HepG2 (cell line): ENCODE data around the gene AAMP. TPM values are rescaled to one million over a fixed set of nuclear protein-coding genes. Genes with fewer than 3 reads are reported as not detected.

Source experiments
- ATAC-seq: fragments of 200-7000 bp; cut with Tn5 transposase; 3 replicates; pipeline ENCODE4 v1.9.1; 2020; ENCODE audit warnings: mild to moderate bottlenecking, moderate library complexity
- BruUV-seq: library from RNA; stranded (reverse); fragments of 400-500 nt; replicated peaks from 2 replicates; lab custom pipeline; 2021; lab: Mats Ljungman, UMichigan
- CTCF ChIA-PET: fragments of 300-600 bp; formaldehyde crosslinking; extraction: SDS; loops from one replicate; lab custom pipeline; 2021; ENCODE audit warnings: low total read pairs, inconsistent platforms, low intra/inter-chr PET ratio; lab: Yijun Ruan, JAX
- POLR2A ChIA-PET: fragments of 350-600 bp; sonication (Branson Sonifier 250); formaldehyde crosslinking; loops from one replicate; lab custom pipeline; 2020; ENCODE audit warnings: antibody characterized with exemption, inconsistent platforms; lab: Yijun Ruan, JAX
- DNase-seq: peaks from one replicate; pipeline ENCODE4 v3.0.0-alpha.2; 2015; ENCODE audit warnings: low spot score
- FAIRE-seq: peaks from 3 replicates; lab custom pipeline; 2011; peaks lifted over from hg19 to GRCh38; lab: Jason Lieb, UNC
- H2AFZ ChIP-seq: one replicate; pipeline ENCODE4 v1.6.1; 2011; ENCODE audit warnings: low read length, inconsistent platforms
- H3K27ac ChIP-seq: fragments of 300-600 bp; 3 replicates; pipeline ENCODE4 v1.8.0; 2011; ENCODE audit warnings: mixed run types, mild to moderate bottlenecking, mixed read lengths, low read length, inconsistent platforms; ENCODE audit not compliant: insufficient read depth; ENCODE audit errors: extremely low read length
- H3K27me3 ChIP-seq, 2 experiments: fragments of 200-600 bp in 1 of 2; 2 replicates in 1 of 2; 3 replicates in 1 of 2; pipeline versions ENCODE4 v1.6.0 to v1.8.0; 2011; ENCODE audit warnings: low read length in 2 of 2, mild to moderate bottlenecking in 2 of 2, moderate library complexity in 2 of 2, inconsistent platforms in 1 of 2; ENCODE audit not compliant: insufficient read depth in 2 of 2, control insufficient read depth in 1 of 2
- H3K36me3 ChIP-seq, 2 experiments: fragments of 200-600 bp in 1 of 2; replicated peaks in 1 of 2; 2 replicates in 1 of 2; 3 replicates in 1 of 2; pipeline versions ENCODE4 v1.5.1 to v1.8.0; 2011; ENCODE audit warnings: low read length in 2 of 2, inconsistent platforms in 1 of 2; ENCODE audit not compliant: insufficient read depth in 2 of 2, control insufficient read depth in 1 of 2
- H3K4me1 ChIP-seq: 2 replicates; pipeline ENCODE4 v1.5.1; 2012; ENCODE audit warnings: low read length, inconsistent platforms; ENCODE audit not compliant: insufficient read depth
- H3K4me2 ChIP-seq: 2 replicates; pipeline ENCODE4 v1.6.0; 2011; ENCODE audit warnings: low read depth, low read length, inconsistent platforms
- H3K4me3 ChIP-seq, 3 experiments: fragments of 200-600 bp in 1 of 3; sonication (generic), shearing (Covaris generic) in 1 of 3; replicated peaks in 1 of 3; 2 replicates each; pipeline ENCODE4 v1.5.1; 2011 to 2016; ENCODE audit warnings: low read length in 3 of 3, inconsistent platforms in 2 of 3, low read depth in 2 of 3, mild to moderate bottlenecking in 2 of 3, control low read depth in 1 of 3, mixed read lengths in 1 of 3; ENCODE audit not compliant: insufficient read depth in 1 of 3
- H3K79me2 ChIP-seq: one replicate; pipeline ENCODE4 v1.6.1; 2011; ENCODE audit warnings: low read length, inconsistent platforms; ENCODE audit not compliant: insufficient read depth
- H3K9ac ChIP-seq: 2 replicates; pipeline ENCODE4 v1.6.0; 2011; ENCODE audit warnings: mild to moderate bottlenecking, low read depth, low read length, inconsistent platforms; ENCODE audit not compliant: insufficient read depth
- H3K9me3 ChIP-seq: 2 replicates; pipeline ENCODE4 v1.5.1; 2012; ENCODE audit warnings: mild to moderate bottlenecking, low read length
- H4K20me1 ChIP-seq: 2 replicates; pipeline ENCODE4 v1.6.0; 2011; ENCODE audit warnings: inconsistent platforms, mild to moderate bottlenecking, low read length, moderate library complexity; ENCODE audit not compliant: insufficient read depth
- CHD2 ChIP-seq: IDR thresholded peaks from 2 replicates; pipeline ENCODE4 v1.6.1; 2011; ENCODE audit warnings: low read depth, low read length, improper control_type of control experiment
- E2F2 ChIP-seq: sonication (generic); formaldehyde crosslinking; IDR thresholded peaks from 2 replicates; pipeline ENCODE4 v1.4.0; 2020; ENCODE audit warnings: missing genetic modification reagents, borderline replicate concordance
- FOSL2 ChIP-seq: sonication (generic); formaldehyde crosslinking; IDR thresholded peaks from 2 replicates; pipeline ENCODE4 v1.4.0; 2020; ENCODE audit warnings: missing genetic modification reagents
- FOXA1 ChIP-seq, 2 experiments: fragments of 450-650 bp in 1 of 2; sonication (generic) in 1 of 2; formaldehyde crosslinking in 1 of 2; IDR thresholded peaks; 2 replicates each; pipeline versions ENCODE4 v1.4.0 to v1.6.1; 2016 to 2020; ENCODE audit warnings: missing genetic modification reagents in 1 of 2
- GATAD1 ChIP-seq: IDR thresholded peaks from 2 replicates; pipeline ENCODE4 v1.6.1; 2016; ENCODE audit warnings: missing genetic modification reagents, missing compliant biosample characterization
- HES4 ChIP-seq: sonication (generic); formaldehyde crosslinking; IDR thresholded peaks from 2 replicates; pipeline ENCODE4 v1.9.0; 2021; ENCODE audit warnings: mild to moderate bottlenecking, missing genetic modification reagents, borderline replicate concordance
- HNRNPL ChIP-seq: fragments of 200-400 bp; formaldehyde crosslinking; IDR thresholded peaks from 2 replicates; pipeline ENCODE4 v1.6.1; 2017; ENCODE audit warnings: mild to moderate bottlenecking, low read depth, low read length
- IRF1 ChIP-seq: sonication (generic); formaldehyde crosslinking; IDR thresholded peaks from 2 replicates; pipeline ENCODE4 v1.4.0; 2020; ENCODE audit warnings: low read depth, mild to moderate bottlenecking, missing genetic modification reagents
- KDM2A ChIP-seq: sonication (generic); formaldehyde crosslinking; IDR thresholded peaks from 2 replicates; pipeline ENCODE4 v1.4.0; 2020; ENCODE audit warnings: low read depth, missing genetic modification reagents, borderline replicate concordance
- KDM6A ChIP-seq: IDR thresholded peaks from 2 replicates; pipeline ENCODE4 v1.6.1; 2016; ENCODE audit warnings: low read depth
- KLF11 ChIP-seq: IDR thresholded peaks from 2 replicates; pipeline ENCODE4 v1.6.1; 2016; ENCODE audit warnings: missing compliant biosample characterization
- KMT2A ChIP-seq: sonication (generic); formaldehyde crosslinking; IDR thresholded peaks from 2 replicates; pipeline ENCODE4 v1.4.0; 2020; ENCODE audit warnings: missing genetic modification reagents
- LCORL ChIP-seq, 2 experiments: fragments of 450-650 bp in 1 of 2; sonication (generic) in 1 of 2; formaldehyde crosslinking in 1 of 2; IDR thresholded peaks; 2 replicates each; pipeline versions ENCODE4 v1.5.0 to v1.6.1; 2017 to 2020; ENCODE audit warnings: antibody characterized with exemption in 1 of 2, missing genetic modification reagents in 1 of 2
- MAFG ChIP-seq: sonication (generic); formaldehyde crosslinking; IDR thresholded peaks from 2 replicates; pipeline ENCODE4 v1.5.1; 2020; ENCODE audit warnings: mild to moderate bottlenecking, missing genetic modification reagents
- MXD3 ChIP-seq: IDR thresholded peaks from 2 replicates; pipeline ENCODE4 v1.6.1; 2016; ENCODE audit warnings: mild to moderate bottlenecking, missing biosample characterization, missing genetic modification reagents
- RCOR2 ChIP-seq: IDR thresholded peaks from 2 replicates; pipeline ENCODE4 v1.6.1; 2016; ENCODE audit warnings: missing biosample characterization, missing genetic modification reagents
- SP2 ChIP-seq: sonication (generic); formaldehyde crosslinking; IDR thresholded peaks from 2 replicates; pipeline ENCODE4 v1.5.1; 2020; ENCODE audit warnings: mild to moderate bottlenecking, missing genetic modification reagents
- SSRP1 ChIP-seq: IDR thresholded peaks from 2 replicates; pipeline ENCODE4 v1.6.1; 2016; ENCODE audit warnings: control low read depth
- THYN1 ChIP-seq: sonication (generic); formaldehyde crosslinking; IDR thresholded peaks from 2 replicates; pipeline ENCODE4 v1.8.1; 2023; ENCODE audit warnings: low read depth, mild to moderate bottlenecking, moderate library complexity, missing genetic modification reagents, borderline replicate concordance
- TRIM24 ChIP-seq: sonication (generic); formaldehyde crosslinking; IDR thresholded peaks from 2 replicates; pipeline ENCODE4 v1.8.0; 2022; ENCODE audit warnings: mild to moderate bottlenecking, missing genetic modification reagents
- ZFP1 ChIP-seq: IDR thresholded peaks from 2 replicates; pipeline ENCODE4 v1.6.1; 2016
- ZNF276 ChIP-seq: sonication (generic); formaldehyde crosslinking; IDR thresholded peaks from 2 replicates; pipeline ENCODE4 v1.4.0; 2020; ENCODE audit warnings: mild to moderate bottlenecking, low read depth, missing genetic modification reagents
- ZNF460 ChIP-seq: sonication (generic); formaldehyde crosslinking; IDR thresholded peaks from 2 replicates; pipeline ENCODE4 v1.5.1; 2020; ENCODE audit warnings: missing genetic modification reagents, mild to moderate bottlenecking, borderline replicate concordance
- WGBS: methylation state at CpG from one replicate; pipeline ENCODE4 v1.1.6; 2017; ENCODE audit warnings: low lambda C conversion rate; 5-methylcytosine and 5-hydroxymethylcytosine counted together
- in situ Hi-C: cut with HindIII; loops from 2 replicates; pipeline ENCODE4 v1.10.0; 2017; ENCODE audit warnings: low pct_unique_long_range_greater_than_20kb; ENCODE audit not compliant: extremely low pct_ligation_motif_present
- intact Hi-C: fragments of 100-400 bp; cut with micrococcal nuclease; formaldehyde crosslinking; loops from one replicate; pipeline ENCODE4 v1.10.0; 2022; ENCODE audit not compliant: unreplicated experiment
- polyA plus RNA-seq, 8 experiments: library from polyadenylated mRNA; depleted of rRNA in 3 of 8; stranded (reverse) in 7 of 8; unstranded in 1 of 8; fragments of >200 nt; fragmentation: Illumina TruSeq in 4 of 8; extraction: Trizol in 4 of 8; gene quantifications; 2 replicates each; pipeline versions ENCODE4 v1.2.1 to v1.2.3, GENCODE V29; 2011 to 2016; ENCODE audit warnings: low read depth in 4 of 8, missing spikeins in 1 of 8, mixed read lengths in 1 of 8; ENCODE audit not compliant: insufficient read depth in 1 of 8
- total RNA-seq, 5 experiments: library from RNA; depleted of rRNA; stranded (reverse); fragments of >200 nt; fragmentation: Illumina TruSeq; extraction: Trizol; gene quantifications; 2 replicates each; pipeline ENCODE4 v1.2.3, GENCODE V29; 2016; ENCODE audit warnings: low read depth in 1 of 5

The AAMP gene
- total and polyA plus RNA-seq, 2 of the 13 experiments (the other 11 are each of a cell fraction or from before 2014, with no cell fraction given), result 110 to 186 TPM

GRCh38 chr2:218296847-218297246, 26.9 kb upstream of the AAMP start:
- DNase-seq (peak; percentile 75), ATAC-seq (peak; percentile 21), FAIRE-seq (no peak)
- peaks cover 73% of the 10 kb centered on the region for H3K4me1 ChIP-seq
- peak overlapping the region in 2 of 3 experiments; percentile 4 to 56; a peak in 3 of 6 replicates for H3K4me3 ChIP-seq
- ChIA-PET POLR2A (interaction anchor here (0.5 to 8.5 kb wide), 9 partner anchors 10 to 104 kb away, joined by 3 to 64 read pairs (median 8); partner anchors contain the start of genes AAMP, CATIP, CTDSP1 and PNKD), CTCF (interaction anchor here (0.9 to 1.2 kb wide), 4 partner anchors 24 to 99 kb away, joined by 3 to 4 read pairs (median 3); partner anchors contain the start of gene CATIP)
- WGBS, result 5% methylated on average over 7 of the region's 7 CpGs
- H3K4me2 ChIP-seq, result peak overlapping the region; percentile 61
- peaks cover 4% of the 10 kb centered on the region for H3K79me2 ChIP-seq
- no peaks in the 10 kb centered on the region for H3K36me3 ChIP-seq
- H4K20me1 ChIP-seq, result no peaks in the 10 kb centered on the region
- H3K27me3 ChIP-seq, result no peaks in the 10 kb centered on the region; a peak in 1 of 5 replicates
- BruUV-seq, result no TSS peak
- peak overlapping the region; percentile 18 for H3K27ac ChIP-seq
- intact Hi-C loops (loop anchor here (10.0 kb wide), 1 partner anchor 268 kb away; the partner anchor contains the start of genes CNOT9 and USP37), in situ Hi-C loops (no loop called here)
- peak overlapping the region; percentile 15; the same call in 1 of the 2 replicates for H3K9ac ChIP-seq
- H3K9me3 ChIP-seq, result no peaks in the 10 kb centered on the region
- H2AFZ ChIP-seq, result no peak overlapping the region
- 0 out of 2 replicates have a peak, but pooled peaks have one; percentile 17 for TF ChIP-seq KDM2A (CRISPR knock-in tag)
- TF ChIP-seq ZNF276 (CRISPR knock-in tag), result no peak
- TF ChIP-seq MXD3, result no peak
- no peak for TF ChIP-seq KDM6A
- TF ChIP-seq KMT2A (CRISPR knock-in tag), result no peak
- no peak for TF ChIP-seq THYN1 (CRISPR knock-in tag)
- no peak for TF ChIP-seq FOXA1 (IDR thresholded peaks at IDR 0.05)
- TF ChIP-seq FOXA1 (CRISPR knock-in tag; IDR thresholded peaks at IDR 0.05), result peak; percentile 61
- no peak for TF ChIP-seq KLF11 (CRISPR knock-in tag)
- TF ChIP-seq RCOR2, result 0 out of 2 replicates have a peak, but pooled peaks have one; percentile 46
- TF ChIP-seq HES4 (CRISPR knock-in tag), result no peak
- TF ChIP-seq GATAD1 (CRISPR knock-in tag), result no peak
- TF ChIP-seq SP2 (CRISPR knock-in tag), result no peak
- no peak for TF ChIP-seq ZFP1 (CRISPR knock-in tag)
- TF ChIP-seq TRIM24 (CRISPR knock-in tag), result no peak
- TF ChIP-seq MAFG (CRISPR knock-in tag), result no peak
- no peak for TF ChIP-seq IRF1 (CRISPR knock-in tag)
- TF ChIP-seq HNRNPL, result peak; percentile 85
- TF ChIP-seq CHD2, result no peak
- no peak for TF ChIP-seq ZNF460 (CRISPR knock-in tag)
- TF ChIP-seq E2F2 (CRISPR knock-in tag), result no peak
- peak; percentile 30; the same call in 1 of the 2 replicates for TF ChIP-seq FOSL2
- no peak for TF ChIP-seq LCORL (IDR thresholded peaks at IDR 0.05)
- TF ChIP-seq LCORL (CRISPR knock-in tag; IDR thresholded peaks at IDR 0.05), result no peak
- no peak for TF ChIP-seq SSRP1 (CRISPR knock-in tag)
